ENCODE results near the gene CTAGE1. TPM values are rescaled to one million over a fixed set of nuclear protein-coding genes. Genes with fewer than 3 reads are reported as not detected.

CTAGE1 gene, protein sequence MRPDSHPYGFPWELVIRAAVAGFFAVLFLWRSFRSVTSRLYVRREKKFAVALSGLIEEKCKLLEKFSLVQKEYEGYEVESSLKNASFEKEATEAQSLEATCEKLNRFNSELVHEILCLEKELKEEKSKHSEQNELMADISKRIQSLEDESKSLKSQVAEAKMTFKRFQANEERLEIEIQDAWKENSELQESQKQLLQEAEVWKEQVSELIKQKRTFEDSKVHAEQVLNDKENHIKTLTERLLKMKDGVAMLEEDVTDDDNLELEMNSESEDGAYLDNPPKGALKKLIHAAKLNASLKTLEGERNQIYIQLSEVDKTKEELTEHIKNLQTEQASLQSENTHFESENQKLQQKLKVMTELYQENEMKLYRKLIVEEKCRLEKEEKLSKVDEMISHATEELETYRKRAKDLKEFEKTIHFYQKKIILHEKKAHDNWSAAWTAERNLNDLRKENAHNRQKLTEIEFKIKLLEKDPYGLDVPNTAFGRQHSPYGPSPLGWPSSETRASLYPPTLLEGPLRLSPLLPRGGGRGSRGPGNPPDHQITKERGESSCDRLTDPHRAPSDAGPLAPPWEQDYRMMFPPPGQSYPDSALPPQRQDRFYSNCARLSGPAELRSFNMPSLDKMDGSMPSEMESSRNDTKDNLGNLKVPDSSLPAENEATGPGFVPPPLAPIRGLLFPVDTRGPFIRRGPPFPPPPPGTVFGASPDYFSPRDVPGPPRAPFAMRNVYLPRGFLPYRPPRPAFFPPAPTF
- not detected for total RNA-seq

DNA sequence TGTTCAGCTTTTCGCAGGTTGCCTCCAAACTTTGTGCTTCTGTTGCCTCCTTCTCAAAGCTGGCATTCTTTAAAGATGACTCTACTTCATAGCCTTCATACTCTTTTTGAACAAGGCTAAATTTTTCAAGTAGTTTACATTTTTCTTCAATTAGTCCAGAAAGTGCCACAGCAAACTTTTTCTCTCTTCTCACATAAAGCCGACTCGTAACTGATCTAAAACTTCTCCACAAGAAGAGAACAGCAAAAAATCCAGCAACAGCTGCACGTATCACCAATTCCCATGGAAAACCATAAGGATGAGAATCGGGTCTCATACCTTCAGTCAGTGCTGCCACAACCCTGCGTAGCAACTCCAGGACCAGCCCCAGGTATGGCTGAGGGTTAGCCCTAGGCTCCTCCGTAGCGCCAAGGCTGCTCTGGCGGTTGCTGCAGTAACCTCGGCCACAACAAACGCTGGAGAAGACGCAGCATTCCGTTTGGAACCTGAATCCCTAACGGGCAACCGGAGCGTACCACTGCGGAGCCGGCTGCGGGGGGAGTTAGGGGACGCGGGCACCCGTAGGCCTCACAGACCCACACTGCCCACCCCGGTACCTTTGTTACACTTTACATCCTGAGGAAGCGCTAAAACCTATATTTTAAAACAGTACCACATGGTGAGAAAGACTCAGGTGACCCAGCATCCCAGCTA lies at the start of gene CTAGE1:
Gene CTAGE1 (minus strand): TSS at position 420 of the 693 bp plus-strand sequence. CDS start 104 bp downstream, at position 316.
- Histone ChIP-seq H3K27me3 (no peaks in the 10 kb centered on the region), H3K27ac (replicated peaks in 1 of 4) (no peak within 1 kb of the TSS), H3K4me3 (no peak within 1 kb of the TSS), H3K36me3 (no peaks in the 10 kb centered on the region), H3K4me1 (peaks cover 0 to 2% (median under 1%) of the 10 kb centered on the region in 4 donors), H3K9me3 (no peaks in the 10 kb centered on the region)
- intact Hi-C loops (cut with DNase I): no loop called here
- WGBS: 68% methylated on average over 24 of the region's 24 CpGs
- no peak for DNase-seq (ENCODE audit: extremely low spot score)
- TF ChIP-seq EP300 (IDR thresholded peaks at IDR 0.05): no peak
- TF ChIP-seq, protein P1, sequence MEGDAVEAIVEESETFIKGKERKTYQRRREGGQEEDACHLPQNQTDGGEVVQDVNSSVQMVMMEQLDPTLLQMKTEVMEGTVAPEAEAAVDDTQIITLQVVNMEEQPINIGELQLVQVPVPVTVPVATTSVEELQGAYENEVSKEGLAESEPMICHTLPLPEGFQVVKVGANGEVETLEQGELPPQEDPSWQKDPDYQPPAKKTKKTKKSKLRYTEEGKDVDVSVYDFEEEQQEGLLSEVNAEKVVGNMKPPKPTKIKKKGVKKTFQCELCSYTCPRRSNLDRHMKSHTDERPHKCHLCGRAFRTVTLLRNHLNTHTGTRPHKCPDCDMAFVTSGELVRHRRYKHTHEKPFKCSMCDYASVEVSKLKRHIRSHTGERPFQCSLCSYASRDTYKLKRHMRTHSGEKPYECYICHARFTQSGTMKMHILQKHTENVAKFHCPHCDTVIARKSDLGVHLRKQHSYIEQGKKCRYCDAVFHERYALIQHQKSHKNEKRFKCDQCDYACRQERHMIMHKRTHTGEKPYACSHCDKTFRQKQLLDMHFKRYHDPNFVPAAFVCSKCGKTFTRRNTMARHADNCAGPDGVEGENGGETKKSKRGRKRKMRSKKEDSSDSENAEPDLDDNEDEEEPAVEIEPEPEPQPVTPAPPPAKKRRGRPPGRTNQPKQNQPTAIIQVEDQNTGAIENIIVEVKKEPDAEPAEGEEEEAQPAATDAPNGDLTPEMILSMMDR (IDR thresholded peaks at IDR 0.05): no peak
- TF ChIP-seq POLR2A (IDR thresholded peaks at IDR 0.05; ENCODE audit: low read depth): no peak
- TF ChIP-seq POLR2AphosphoS5 (IDR thresholded peaks at IDR 0.05): no peak

DNA sequence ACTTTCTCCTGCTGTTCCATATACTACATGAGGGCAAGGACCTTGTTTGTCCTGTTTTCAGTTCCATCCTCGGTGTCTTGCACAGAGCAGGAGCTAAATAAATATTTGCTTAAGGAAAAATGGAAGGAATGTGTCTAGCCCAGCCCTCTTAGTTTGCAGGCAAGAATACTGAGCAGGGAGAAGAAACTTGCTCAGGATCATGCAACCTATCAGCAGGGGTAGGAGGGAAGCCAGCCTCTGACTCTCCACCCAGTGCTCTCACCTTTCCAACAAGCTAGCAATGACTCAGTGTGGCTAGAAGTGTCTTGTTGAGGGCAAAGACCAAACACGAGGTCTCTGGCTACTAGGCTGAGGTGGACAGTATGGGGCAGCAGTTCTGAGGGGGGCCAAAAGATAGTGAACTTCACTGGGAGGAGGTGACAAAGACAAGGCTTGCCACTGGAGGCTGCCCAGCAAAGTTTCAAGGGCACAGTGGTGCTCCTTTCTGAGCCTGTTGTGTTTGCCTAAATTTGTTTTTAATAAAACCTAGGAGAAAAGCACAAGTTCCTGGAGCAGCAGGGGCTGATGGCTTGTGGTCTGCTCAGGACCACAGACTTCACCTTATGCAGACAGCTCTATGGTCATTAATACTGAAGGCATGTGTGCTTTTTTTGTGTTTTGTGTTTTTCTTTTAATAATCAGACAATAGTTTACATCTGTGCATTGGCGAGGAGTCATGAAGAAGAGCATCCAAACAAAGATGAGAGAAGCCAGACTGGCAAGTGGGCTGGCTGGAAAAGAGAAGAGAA lies 49.1 kb upstream of the CTAGE1 start:
- TF ChIP-seq EP300 (IDR thresholded peaks at IDR 0.05) (no peak), POLR2AphosphoS5 (IDR thresholded peaks at IDR 0.05) (no peak), POLR2A (IDR thresholded peaks at IDR 0.05; ENCODE audit: low read depth) (no peak)
- TF ChIP-seq, protein P1 (IDR thresholded peaks at IDR 0.05): no peak
- intact Hi-C loops (cut with DNase I): no loop called here
- Histone ChIP-seq H3K4me1 (peaks cover 39 to 52% (median 47%) of the 10 kb centered on the region in 4 donors), H3K4me3 (no peak overlapping the region), H3K36me3 (no peaks in the 10 kb centered on the region), H3K27ac (replicated peaks in 1 of 4) (peak overlapping the region; percentile 25 to 66 (median 57)), H3K27me3 (no peaks in the 10 kb centered on the region), H3K9me3 (no peaks in the 10 kb centered on the region)
- DNase-seq (ENCODE audit: extremely low spot score): no peak
- 52% methylated on average over 3 of the region's 3 CpGs for whole genome bisulfite sequencing

DNA sequence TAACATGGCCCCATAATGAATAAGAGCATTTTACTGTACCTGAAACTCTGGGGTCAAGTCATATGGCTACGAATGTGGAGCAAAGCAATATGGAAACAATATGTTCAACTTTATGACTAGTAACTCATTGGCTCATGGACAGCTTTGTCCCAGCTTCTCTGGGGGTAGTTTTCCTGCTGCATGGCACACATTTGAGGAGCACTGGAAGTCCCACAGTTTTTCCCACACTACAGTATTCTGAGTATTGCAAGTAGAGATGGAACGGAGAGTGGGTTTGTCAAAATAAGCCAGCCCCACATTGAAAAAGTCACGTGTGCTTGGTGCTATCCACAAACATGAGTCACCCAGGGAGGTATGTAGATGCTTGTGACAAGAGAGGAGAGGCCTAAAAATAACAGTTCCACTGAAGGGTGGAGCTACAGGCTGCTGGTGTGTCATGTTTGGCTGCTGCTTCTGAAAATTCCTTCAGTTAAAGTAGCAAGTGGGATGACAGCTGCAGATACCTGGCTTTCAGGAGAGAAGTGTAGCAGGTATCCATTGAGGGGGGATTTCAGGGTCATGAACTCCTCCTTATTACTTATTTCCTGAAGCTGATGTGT lies 48.2 kb upstream of the CTAGE1 start:
- intact Hi-C loops (cut with DNase I): no loop called here
- Histone ChIP-seq H3K27me3 (no peaks in the 10 kb centered on the region), H3K27ac (replicated peaks in 1 of 4) (peak overlapping the region; percentile 25 to 66 (median 57)), H3K9me3 (no peaks in the 10 kb centered on the region), H3K4me1 (peaks cover 31 to 44% (median 39%) of the 10 kb centered on the region in 4 donors), H3K36me3 (no peaks in the 10 kb centered on the region), H3K4me3 (no peak overlapping the region)
- DNase-seq (ENCODE audit: extremely low spot score): peak; percentile 91
- 57% methylated on average over 3 of the region's 3 CpGs for WGBS
- TF ChIP-seq POLR2AphosphoS5 (IDR thresholded peaks at IDR 0.05) (peak; percentile 58 to 76), EP300 (IDR thresholded peaks at IDR 0.05) (no peak)

GRCh38 chr18:22463076-22463475 lies 45.4 kb upstream of the CTAGE1 start:
- no peaks in the 10 kb centered on the region for H3K36me3 ChIP-seq
- H3K27me3 ChIP-seq: no peaks in the 10 kb centered on the region
- H3K9me3 ChIP-seq: no peaks in the 10 kb centered on the region
- H3K4me3 ChIP-seq: no peak overlapping the region
- WGBS: 76% methylated on average over 5 of the region's 5 CpGs
- no peak for DNase-seq (ENCODE audit: extremely low spot score)
- peaks cover 19 to 30% (median 24%) of the 10 kb centered on the region in 4 donors for H3K4me1 ChIP-seq
- intact Hi-C loops (cut with DNase I): no loop called here
- no peak for TF ChIP-seq EP300 (IDR thresholded peaks at IDR 0.05)
- TF ChIP-seq, protein P1 (IDR thresholded peaks at IDR 0.05): no peak
- no peak for TF ChIP-seq POLR2AphosphoS5 (IDR thresholded peaks at IDR 0.05)
- no peak for TF ChIP-seq POLR2A (IDR thresholded peaks at IDR 0.05; ENCODE audit: low read depth)
- no peak overlapping the region for H3K27ac ChIP-seq (replicated peaks in 1 of 4)

All from esophagus muscularis mucosa (tissue), 4 donors.